GM23338 (cell line): ENCODE results near the gene ZNF429. TPM values are rescaled to one million over a fixed set of nuclear protein-coding genes. Genes with fewer than 3 reads are reported as not detected.

ENCODE experiments used
- ATAC-seq: fragments of 200-7000 bp; cut with Tn5 transposase; 3 replicates; pipeline ENCODE4 v1.9.1; 2020
- DNase-seq: peaks from one replicate; pipeline ENCODE4 v3.0.0-alpha.2; 2015; ENCODE audit warnings: low spot score
- H2AFZ ChIP-seq: fragments of 200-600 bp; sonication (generic); 2 replicates; pipeline ENCODE4 v1.8.0; 2016; ENCODE audit warnings: antibody characterized with exemption, mild to moderate bottlenecking, moderate library complexity
- H3F3A ChIP-seq: fragments of 200-600 bp; sonication (generic); replicated peaks from 2 replicates; pipeline ENCODE4 v1.8.0; 2017; ENCODE audit warnings: antibody characterized with exemption, mixed run types, low read depth
- H3K27ac ChIP-seq: fragments of 200-600 bp; sonication (generic); 2 replicates; pipeline ENCODE4 v1.6.1; 2016; ENCODE audit warnings: low read depth
- H3K27me3 ChIP-seq: fragments of 200-600 bp; sonication (generic); 2 replicates; pipeline ENCODE4 v1.8.0; 2016; ENCODE audit warnings: mild to moderate bottlenecking, mixed run types, moderate library complexity; ENCODE audit not compliant: insufficient read depth
- H3K36me3 ChIP-seq: fragments of 200-600 bp; sonication (generic); 2 replicates; pipeline ENCODE4 v1.8.0; 2016; ENCODE audit warnings: mild to moderate bottlenecking; ENCODE audit not compliant: insufficient read depth
- H3K4me1 ChIP-seq: fragments of 200-600 bp; sonication (generic); 2 replicates; pipeline ENCODE4 v1.8.0; 2016; ENCODE audit warnings: mild to moderate bottlenecking, moderate library complexity; ENCODE audit not compliant: insufficient read depth
- H3K4me2 ChIP-seq: fragments of 200-600 bp; sonication (generic); 2 replicates; pipeline ENCODE4 v1.7.1; 2017; ENCODE audit warnings: mixed run types
- H3K4me3 ChIP-seq: fragments of 200-600 bp; sonication (generic); 2 replicates; pipeline ENCODE4 v1.6.1; 2016; ENCODE audit warnings: mixed run types
- H3K79me2 ChIP-seq: fragments of 200-600 bp; sonication (generic); replicated peaks from 2 replicates; pipeline ENCODE4 v1.8.0; 2017; ENCODE audit warnings: mild to moderate bottlenecking; ENCODE audit not compliant: insufficient read depth
- H3K9me2 ChIP-seq: fragments of 200-600 bp; sonication (generic); 2 replicates; pipeline ENCODE4 v1.8.0; 2017; ENCODE audit not compliant: insufficient read depth
- H4K20me1 ChIP-seq: fragments of 200-600 bp; sonication (generic); replicated peaks from 2 replicates; pipeline ENCODE4 v1.8.0; 2017; ENCODE audit warnings: mild to moderate bottlenecking; ENCODE audit not compliant: insufficient read depth
- H3K27ac Mint-ChIP-seq: 2 replicates; pipeline ENCODE4 v1.8.0; 2020; ENCODE audit warnings: inconsistent platforms, mild to moderate bottlenecking, moderate library complexity, mixed read lengths
- H3K27me3 Mint-ChIP-seq: 3 replicates; pipeline ENCODE4 v1.8.0; 2022; ENCODE audit warnings: low read depth, mild to moderate bottlenecking, moderate library complexity, mixed read lengths, inconsistent platforms; ENCODE audit not compliant: insufficient read depth, poor library complexity
- H3K36me3 Mint-ChIP-seq: 3 replicates; pipeline ENCODE4 v1.8.0; 2021; ENCODE audit warnings: low read depth, mild to moderate bottlenecking, inconsistent platforms, moderate library complexity, mixed read lengths
- H3K4me1 Mint-ChIP-seq: 3 replicates; pipeline ENCODE4 v1.8.0; 2020; ENCODE audit warnings: mild to moderate bottlenecking, inconsistent platforms, mixed read lengths
- H3K4me3 Mint-ChIP-seq: 3 replicates; pipeline ENCODE4 v1.8.0; 2021; ENCODE audit warnings: moderate library complexity, mild to moderate bottlenecking, inconsistent platforms, mixed read lengths
- H3K9me3 Mint-ChIP-seq: 3 replicates; pipeline ENCODE4 v1.8.0; 2020; ENCODE audit warnings: moderate library complexity, mild to moderate bottlenecking, inconsistent platforms, mixed read lengths
- CREB1 ChIP-seq: fragments of 250-450 bp; sonication (Bioruptor Pico); IDR thresholded peaks from 2 replicates; pipeline ENCODE4 v1.5.0; 2020; ENCODE audit warnings: low read depth, mild to moderate bottlenecking, moderate library complexity
- EZH2 ChIP-seq: fragments of 200-600 bp; sonication (generic); IDR thresholded peaks from one replicate; pipeline ENCODE4 v1.8.0; 2017; ENCODE audit warnings: antibody characterized with exemption, mild to moderate bottlenecking, low read depth; ENCODE audit not compliant: unreplicated experiment
- JUNB ChIP-seq: IDR thresholded peaks from one replicate; pipeline ENCODE4 v1.6.1; 2016; ENCODE audit warnings: antibody characterized with exemption; ENCODE audit not compliant: unreplicated experiment
- NANOG ChIP-seq: IDR thresholded peaks from 2 replicates; pipeline ENCODE4 v1.6.1; 2016; ENCODE audit warnings: antibody characterized with exemption, borderline replicate concordance
- POLR2AphosphoS5 ChIP-seq: IDR thresholded peaks from 2 replicates; pipeline ENCODE4 v1.6.1; 2016; ENCODE audit warnings: antibody characterized with exemption, low read depth
- STAT1 ChIP-seq: IDR thresholded peaks from one replicate; pipeline ENCODE4 v1.6.1; 2016; ENCODE audit warnings: antibody characterized with exemption; ENCODE audit not compliant: unreplicated experiment
- ZNF114 ChIP-seq: fragments of 250-450 bp; sonication (Bioruptor Pico); IDR thresholded peaks from 2 replicates; pipeline ENCODE4 v1.5.0; 2020; ENCODE audit warnings: mild to moderate bottlenecking, moderate library complexity
- ZNF331 ChIP-seq: fragments of 250-450 bp; sonication (Bioruptor Pico); IDR thresholded peaks from 2 replicates; pipeline ENCODE4 v1.5.0; 2020; ENCODE audit warnings: low read depth, mild to moderate bottlenecking, moderate library complexity
- polyA plus RNA-seq: library from polyadenylated mRNA; unstranded; fragments of >200 nt; fragmentation: Nextera tagmentation; extraction: Ambion mirVana; gene quantifications from 2 replicates; pipeline ENCODE4 v1.2.1, GENCODE V29; 2016
- total RNA-seq: library from RNA; depleted of rRNA; stranded (reverse); fragments of >200 nt; shearing (Covaris generic); gene quantifications from 2 replicates; pipeline ENCODE4 v1.2.3, GENCODE V29; 2014
- TF ChIP-seq, protein P1 (sequence below): IDR thresholded peaks from 2 replicates; pipeline ENCODE4 v1.6.1; 2016; ENCODE audit warnings: antibody characterized with exemption
- TF ChIP-seq, protein P2 (sequence below), 2 experiments: fragments of 200-600 bp in 1 of 2; sonication (generic) in 1 of 2; conservative IDR thresholded peaks; 2 replicates each; pipeline versions ENCODE4 v1.5.1 to v1.6.1; 2016 to 2017; ENCODE audit warnings: antibody characterized with exemption in 2 of 2, low read depth in 2 of 2, mild to moderate bottlenecking in 2 of 2, moderate library complexity in 1 of 2
- TF ChIP-seq, protein P3 (sequence below): fragments of 250-450 bp; sonication (Bioruptor Pico); IDR thresholded peaks from 2 replicates; pipeline ENCODE4 v1.5.0; 2020; ENCODE audit warnings: mild to moderate bottlenecking, moderate library complexity

The ZNF429 gene
- total and polyA plus RNA-seq, 2 experiments from 2014 or later: 13.4 to 18.9 TPM

DNA sequence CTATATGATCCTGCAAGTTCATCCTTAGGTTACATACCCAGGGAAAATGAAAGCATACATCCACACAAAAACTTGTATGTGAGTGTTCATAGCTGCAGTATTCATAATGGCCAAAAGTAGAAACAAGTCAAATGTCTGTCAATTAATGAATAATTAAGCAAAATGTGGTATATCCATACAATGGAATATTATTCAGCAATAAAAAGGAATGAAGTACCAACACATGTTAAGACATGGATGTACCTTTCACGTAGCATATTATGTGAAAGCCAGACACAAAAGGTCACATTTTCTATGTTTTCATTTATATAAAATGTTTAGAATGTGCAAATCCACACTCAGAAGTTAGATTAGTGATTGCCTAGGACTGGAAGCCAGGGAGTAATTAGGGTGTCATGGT lies 75.4 kb downstream of the ZNF429 start (continued):
- TF ChIP-seq, protein P1, sequence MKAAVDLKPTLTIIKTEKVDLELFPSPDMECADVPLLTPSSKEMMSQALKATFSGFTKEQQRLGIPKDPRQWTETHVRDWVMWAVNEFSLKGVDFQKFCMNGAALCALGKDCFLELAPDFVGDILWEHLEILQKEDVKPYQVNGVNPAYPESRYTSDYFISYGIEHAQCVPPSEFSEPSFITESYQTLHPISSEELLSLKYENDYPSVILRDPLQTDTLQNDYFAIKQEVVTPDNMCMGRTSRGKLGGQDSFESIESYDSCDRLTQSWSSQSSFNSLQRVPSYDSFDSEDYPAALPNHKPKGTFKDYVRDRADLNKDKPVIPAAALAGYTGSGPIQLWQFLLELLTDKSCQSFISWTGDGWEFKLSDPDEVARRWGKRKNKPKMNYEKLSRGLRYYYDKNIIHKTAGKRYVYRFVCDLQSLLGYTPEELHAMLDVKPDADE: no peak
- TF ChIP-seq CREB1: no peak
- TF ChIP-seq JUNB: no peak

DNA sequence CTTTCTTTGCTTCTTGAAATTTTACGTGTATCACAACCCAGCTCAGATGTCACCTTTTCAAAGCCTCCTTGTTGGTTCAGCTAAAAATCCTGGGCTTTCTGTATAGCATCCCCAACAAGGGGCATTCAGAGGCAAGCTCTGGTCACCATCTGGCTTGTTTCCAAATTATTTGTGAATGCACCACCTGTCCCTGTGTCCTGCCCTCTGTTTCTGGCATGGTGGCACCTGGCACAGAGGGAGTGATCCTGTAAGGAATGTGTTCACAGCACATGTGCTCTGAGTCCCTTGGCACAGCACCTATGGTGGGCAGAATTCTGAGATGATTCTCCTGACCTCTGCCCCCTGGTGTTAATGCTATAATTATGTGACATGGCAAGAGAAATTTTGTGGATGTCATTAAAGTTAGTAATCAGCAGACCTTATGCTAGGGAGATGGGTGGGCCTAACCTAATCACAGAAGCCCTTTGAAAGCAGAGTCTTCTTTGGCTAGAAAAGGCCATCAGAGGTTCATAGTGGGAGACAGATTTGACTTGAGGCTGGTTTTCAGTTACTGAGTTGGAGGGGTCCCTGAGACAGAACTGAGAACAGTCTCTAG lies 76.3 kb downstream of the ZNF429 start:
- H3F3A ChIP-seq: no peaks in the 10 kb centered on the region
- Mint-ChIP-seq H3K27ac (no peak overlapping the region), H3K4me1 (peaks cover under 1% of the 10 kb centered on the region; the same call in 1 of the 3 replicates), H3K36me3 (peaks cover 10% of the 10 kb centered on the region; the same call in 2 of the 3 replicates), H3K4me3 (no peak overlapping the region), H3K9me3 (peaks cover 24% of the 10 kb centered on the region), H3K27me3 (peaks cover 13% of the 10 kb centered on the region)
- DNase-seq: no peak
- no peaks in the 10 kb centered on the region for H3K4me1 ChIP-seq
- H3K4me3 ChIP-seq: no peak overlapping the region
- no peak overlapping the region for H3K4me2 ChIP-seq
- no peak for ATAC-seq
- H3K79me2 ChIP-seq: no peaks in the 10 kb centered on the region
- H3K27ac ChIP-seq: no peak overlapping the region
- no peaks in the 10 kb centered on the region for H3K9me2 ChIP-seq
- peaks cover 24% of the 10 kb centered on the region for H3K27me3 ChIP-seq
- no peak overlapping the region for H2AFZ ChIP-seq
- no peaks in the 10 kb centered on the region; the same call in 1 of the 2 replicates for H3K36me3 ChIP-seq
- no peaks in the 10 kb centered on the region for H4K20me1 ChIP-seq
- TF ChIP-seq CREB1: no peak
- TF ChIP-seq EZH2: no peak
- TF ChIP-seq, protein P2, sequence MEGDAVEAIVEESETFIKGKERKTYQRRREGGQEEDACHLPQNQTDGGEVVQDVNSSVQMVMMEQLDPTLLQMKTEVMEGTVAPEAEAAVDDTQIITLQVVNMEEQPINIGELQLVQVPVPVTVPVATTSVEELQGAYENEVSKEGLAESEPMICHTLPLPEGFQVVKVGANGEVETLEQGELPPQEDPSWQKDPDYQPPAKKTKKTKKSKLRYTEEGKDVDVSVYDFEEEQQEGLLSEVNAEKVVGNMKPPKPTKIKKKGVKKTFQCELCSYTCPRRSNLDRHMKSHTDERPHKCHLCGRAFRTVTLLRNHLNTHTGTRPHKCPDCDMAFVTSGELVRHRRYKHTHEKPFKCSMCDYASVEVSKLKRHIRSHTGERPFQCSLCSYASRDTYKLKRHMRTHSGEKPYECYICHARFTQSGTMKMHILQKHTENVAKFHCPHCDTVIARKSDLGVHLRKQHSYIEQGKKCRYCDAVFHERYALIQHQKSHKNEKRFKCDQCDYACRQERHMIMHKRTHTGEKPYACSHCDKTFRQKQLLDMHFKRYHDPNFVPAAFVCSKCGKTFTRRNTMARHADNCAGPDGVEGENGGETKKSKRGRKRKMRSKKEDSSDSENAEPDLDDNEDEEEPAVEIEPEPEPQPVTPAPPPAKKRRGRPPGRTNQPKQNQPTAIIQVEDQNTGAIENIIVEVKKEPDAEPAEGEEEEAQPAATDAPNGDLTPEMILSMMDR (conservative IDR thresholded peaks at IDR 0.05; ENCODE audit: low read depth in 2 of 2): no peak
- TF ChIP-seq JUNB: no peak
- TF ChIP-seq, protein P3, sequence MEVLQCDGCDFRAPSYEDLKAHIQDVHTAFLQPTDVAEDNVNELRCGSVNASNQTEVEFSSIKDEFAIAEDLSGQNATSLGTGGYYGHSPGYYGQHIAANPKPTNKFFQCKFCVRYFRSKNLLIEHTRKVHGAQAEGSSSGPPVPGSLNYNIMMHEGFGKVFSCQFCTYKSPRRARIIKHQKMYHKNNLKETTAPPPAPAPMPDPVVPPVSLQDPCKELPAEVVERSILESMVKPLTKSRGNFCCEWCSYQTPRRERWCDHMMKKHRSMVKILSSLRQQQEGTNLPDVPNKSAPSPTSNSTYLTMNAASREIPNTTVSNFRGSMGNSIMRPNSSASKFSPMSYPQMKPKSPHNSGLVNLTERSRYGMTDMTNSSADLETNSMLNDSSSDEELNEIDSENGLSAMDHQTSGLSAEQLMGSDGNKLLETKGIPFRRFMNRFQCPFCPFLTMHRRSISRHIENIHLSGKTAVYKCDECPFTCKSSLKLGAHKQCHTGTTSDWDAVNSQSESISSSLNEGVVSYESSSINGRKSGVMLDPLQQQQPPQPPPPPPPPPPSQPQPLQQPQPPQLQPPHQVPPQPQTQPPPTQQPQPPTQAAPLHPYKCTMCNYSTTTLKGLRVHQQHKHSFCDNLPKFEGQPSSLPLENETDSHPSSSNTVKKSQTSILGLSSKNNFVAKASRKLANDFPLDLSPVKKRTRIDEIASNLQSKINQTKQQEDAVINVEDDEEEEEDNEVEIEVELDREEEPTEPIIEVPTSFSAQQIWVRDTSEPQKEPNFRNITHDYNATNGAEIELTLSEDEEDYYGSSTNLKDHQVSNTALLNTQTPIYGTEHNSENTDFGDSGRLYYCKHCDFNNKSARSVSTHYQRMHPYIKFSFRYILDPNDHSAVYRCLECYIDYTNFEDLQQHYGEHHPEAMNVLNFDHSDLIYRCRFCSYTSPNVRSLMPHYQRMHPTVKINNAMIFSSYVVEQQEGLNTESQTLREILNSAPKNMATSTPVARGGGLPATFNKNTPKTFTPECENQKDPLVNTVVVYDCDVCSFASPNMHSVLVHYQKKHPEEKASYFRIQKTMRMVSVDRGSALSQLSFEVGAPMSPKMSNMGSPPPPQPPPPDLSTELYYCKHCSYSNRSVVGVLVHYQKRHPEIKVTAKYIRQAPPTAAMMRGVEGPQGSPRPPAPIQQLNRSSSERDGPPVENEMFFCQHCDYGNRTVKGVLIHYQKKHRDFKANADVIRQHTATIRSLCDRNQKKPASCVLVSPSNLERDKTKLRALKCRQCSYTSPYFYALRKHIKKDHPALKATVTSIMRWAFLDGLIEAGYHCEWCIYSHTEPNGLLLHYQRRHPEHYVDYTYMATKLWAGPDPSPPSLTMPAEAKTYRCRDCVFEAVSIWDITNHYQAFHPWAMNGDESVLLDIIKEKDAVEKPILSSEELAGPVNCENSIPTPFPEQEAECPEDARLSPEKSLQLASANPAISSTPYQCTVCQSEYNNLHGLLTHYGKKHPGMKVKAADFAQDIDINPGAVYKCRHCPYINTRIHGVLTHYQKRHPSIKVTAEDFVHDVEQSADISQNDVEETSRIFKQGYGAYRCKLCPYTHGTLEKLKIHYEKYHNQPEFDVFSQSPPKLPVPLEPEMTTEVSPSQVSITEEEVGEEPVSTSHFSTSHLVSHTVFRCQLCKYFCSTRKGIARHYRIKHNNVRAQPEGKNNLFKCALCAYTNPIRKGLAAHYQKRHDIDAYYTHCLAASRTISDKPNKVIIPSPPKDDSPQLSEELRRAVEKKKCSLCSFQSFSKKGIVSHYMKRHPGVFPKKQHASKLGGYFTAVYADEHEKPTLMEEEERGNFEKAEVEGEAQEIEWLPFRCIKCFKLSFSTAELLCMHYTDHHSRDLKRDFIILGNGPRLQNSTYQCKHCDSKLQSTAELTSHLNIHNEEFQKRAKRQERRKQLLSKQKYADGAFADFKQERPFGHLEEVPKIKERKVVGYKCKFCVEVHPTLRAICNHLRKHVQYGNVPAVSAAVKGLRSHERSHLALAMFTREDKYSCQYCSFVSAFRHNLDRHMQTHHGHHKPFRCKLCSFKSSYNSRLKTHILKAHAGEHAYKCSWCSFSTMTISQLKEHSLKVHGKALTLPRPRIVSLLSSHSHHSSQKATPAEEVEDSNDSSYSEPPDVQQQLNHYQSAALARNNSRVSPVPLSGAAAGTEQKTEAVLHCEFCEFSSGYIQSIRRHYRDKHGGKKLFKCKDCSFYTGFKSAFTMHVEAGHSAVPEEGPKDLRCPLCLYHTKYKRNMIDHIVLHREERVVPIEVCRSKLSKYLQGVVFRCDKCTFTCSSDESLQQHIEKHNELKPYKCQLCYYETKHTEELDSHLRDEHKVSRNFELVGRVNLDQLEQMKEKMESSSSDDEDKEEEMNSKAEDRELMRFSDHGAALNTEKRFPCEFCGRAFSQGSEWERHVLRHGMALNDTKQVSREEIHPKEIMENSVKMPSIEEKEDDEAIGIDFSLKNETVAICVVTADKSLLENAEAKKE (CRISPR knock-in tag): no peak
- TF ChIP-seq, protein P1: no peak
- TF ChIP-seq NANOG: no peak
- no peak for TF ChIP-seq STAT1
- no peak for TF ChIP-seq ZNF331
- TF ChIP-seq POLR2AphosphoS5: no peak
- TF ChIP-seq ZNF114 (CRISPR knock-in tag): no peak
